Nephron (organoid): ENCODE measurements around the gene XAGE5.
"Not testable (repeated sequence)": the region's sequence is repeated elsewhere in the genome, so short reads cannot be mapped to it uniquely, and the experiment has no call there.

Experiments
- H3K27ac Mint-ChIP-seq, 3 experiments: 2 replicates each; pipeline ENCODE4 v1.8.0; 2020; ENCODE audit warnings: mixed read lengths in 3 of 3, mild to moderate bottlenecking in 2 of 3, moderate library complexity in 1 of 3
- H3K27me3 Mint-ChIP-seq: 2 replicates; pipeline ENCODE4 v1.8.0; 2021; ENCODE audit warnings: low read depth, mild to moderate bottlenecking, moderate library complexity, mixed read lengths
- H3K36me3 Mint-ChIP-seq: 2 replicates; pipeline ENCODE4 v1.8.0; 2020; ENCODE audit warnings: low read depth, mixed read lengths
- H3K4me1 Mint-ChIP-seq: 2 replicates; pipeline ENCODE4 v1.8.0; 2020; ENCODE audit warnings: mixed read lengths
- H3K4me3 Mint-ChIP-seq, 3 experiments: 2 replicates each; pipeline ENCODE4 v1.8.0; 2020; ENCODE audit warnings: mild to moderate bottlenecking in 3 of 3, mixed read lengths in 3 of 3, moderate library complexity in 2 of 3
- H3K9me3 Mint-ChIP-seq: 2 replicates; pipeline ENCODE4 v1.8.0; 2020; ENCODE audit warnings: mixed read lengths
- TF ChIP-seq, protein P1 (sequence below), 3 experiments: fragments of 200-600 bp; sonication (generic); IDR thresholded peaks; one replicate each; pipeline ENCODE4 v1.5.0; 2021; ENCODE audit warnings: antibody characterized with exemption in 3 of 3; ENCODE audit not compliant: unreplicated experiment in 3 of 3

The XAGE5 gene

DNA sequence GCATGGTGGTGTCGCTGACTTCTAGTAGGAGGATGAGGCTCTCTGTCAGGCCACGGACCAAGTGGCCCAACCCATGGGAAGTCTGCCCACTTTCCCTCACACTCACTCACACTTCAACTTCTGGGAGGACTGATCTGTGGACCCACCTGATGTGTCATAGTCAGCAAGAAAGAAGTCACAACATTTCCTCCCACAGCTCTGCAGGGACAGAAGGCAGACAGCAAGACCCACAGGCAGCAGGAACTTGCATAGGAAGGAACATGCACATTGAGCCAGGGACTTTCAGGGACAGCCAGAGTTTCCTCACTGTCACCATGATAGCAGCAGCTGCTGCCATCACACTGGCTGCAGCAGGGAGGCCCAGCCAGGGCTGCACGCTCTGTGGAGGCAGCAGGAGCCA is 19.5 kb downstream of the XAGE5 start:
- Mint-ChIP-seq H3K4me3 (no peak overlapping the region), H3K27me3 (peaks cover 5% of the 10 kb centered on the region)
- TF ChIP-seq, protein P1, sequence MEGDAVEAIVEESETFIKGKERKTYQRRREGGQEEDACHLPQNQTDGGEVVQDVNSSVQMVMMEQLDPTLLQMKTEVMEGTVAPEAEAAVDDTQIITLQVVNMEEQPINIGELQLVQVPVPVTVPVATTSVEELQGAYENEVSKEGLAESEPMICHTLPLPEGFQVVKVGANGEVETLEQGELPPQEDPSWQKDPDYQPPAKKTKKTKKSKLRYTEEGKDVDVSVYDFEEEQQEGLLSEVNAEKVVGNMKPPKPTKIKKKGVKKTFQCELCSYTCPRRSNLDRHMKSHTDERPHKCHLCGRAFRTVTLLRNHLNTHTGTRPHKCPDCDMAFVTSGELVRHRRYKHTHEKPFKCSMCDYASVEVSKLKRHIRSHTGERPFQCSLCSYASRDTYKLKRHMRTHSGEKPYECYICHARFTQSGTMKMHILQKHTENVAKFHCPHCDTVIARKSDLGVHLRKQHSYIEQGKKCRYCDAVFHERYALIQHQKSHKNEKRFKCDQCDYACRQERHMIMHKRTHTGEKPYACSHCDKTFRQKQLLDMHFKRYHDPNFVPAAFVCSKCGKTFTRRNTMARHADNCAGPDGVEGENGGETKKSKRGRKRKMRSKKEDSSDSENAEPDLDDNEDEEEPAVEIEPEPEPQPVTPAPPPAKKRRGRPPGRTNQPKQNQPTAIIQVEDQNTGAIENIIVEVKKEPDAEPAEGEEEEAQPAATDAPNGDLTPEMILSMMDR (IDR thresholded peaks at IDR 0.05; ENCODE audit: unreplicated experiment in 3 of 3) = no peak

DNA sequence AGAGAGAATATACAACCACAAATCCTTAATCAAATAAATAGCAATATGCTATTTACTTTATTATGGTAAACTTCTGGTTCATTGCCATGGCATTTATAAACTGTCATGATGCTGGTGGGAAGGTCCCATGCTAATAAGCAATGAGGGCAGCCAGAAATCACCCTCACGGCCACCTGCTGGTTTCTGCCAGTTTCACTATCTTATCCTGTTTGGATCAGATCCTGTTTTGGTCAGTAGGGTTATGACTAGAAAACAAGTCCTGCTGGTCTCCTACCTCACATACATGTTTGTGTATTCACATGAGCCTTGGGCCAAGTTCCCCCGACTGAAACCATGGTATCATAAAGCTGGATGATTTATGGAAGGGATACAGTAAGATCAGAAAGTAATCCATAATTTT is 28.1 kb downstream of the XAGE5 start:
- Mint-ChIP-seq H3K4me3 (no peak overlapping the region), H3K36me3 (no peaks in the 10 kb centered on the region), H3K4me1 (no peaks in the 10 kb centered on the region), H3K27ac (no peak overlapping the region), H3K9me3 (peaks cover 2% of the 10 kb centered on the region), H3K27me3 (peaks cover 5% of the 10 kb centered on the region)
- TF ChIP-seq, protein P1 (IDR thresholded peaks at IDR 0.05; ENCODE audit: unreplicated experiment in 3 of 3) = no peak

More for the DNA sequence above, 19.5 kb downstream of the XAGE5 start:
- H3K4me1 Mint-ChIP-seq = no peaks in the 10 kb centered on the region
- peaks cover 29% of the 10 kb centered on the region for H3K9me3 Mint-ChIP-seq
- H3K27ac Mint-ChIP-seq = no peak overlapping the region
- no peaks in the 10 kb centered on the region for H3K36me3 Mint-ChIP-seq

DNA sequence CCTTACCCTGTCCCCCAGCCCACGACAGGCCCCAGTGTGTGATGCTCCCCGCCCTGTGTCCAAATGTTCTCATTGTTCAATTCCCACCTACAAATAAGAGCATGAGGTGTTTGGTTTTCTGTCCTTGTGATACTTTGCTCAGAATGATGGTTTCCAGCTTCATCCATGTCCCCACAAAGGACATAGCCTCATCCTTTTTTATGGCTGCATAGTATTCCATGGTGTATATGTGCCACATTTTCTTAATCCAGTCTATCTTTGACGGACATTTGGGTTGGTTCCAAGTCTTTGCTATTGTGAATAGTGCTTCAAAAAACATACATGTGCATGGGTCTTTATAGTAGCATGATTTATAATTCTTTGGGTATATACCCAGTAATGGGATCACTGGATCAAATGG is 32.5 kb downstream of the XAGE5 start:
- not testable (repeated sequence) for H3K4me1 Mint-ChIP-seq, H3K36me3 Mint-ChIP-seq, H3K27me3 Mint-ChIP-seq, H3K4me3 Mint-ChIP-seq, H3K27ac Mint-ChIP-seq
- H3K9me3 Mint-ChIP-seq = peaks cover 18% of the 10 kb centered on the region

DNA sequence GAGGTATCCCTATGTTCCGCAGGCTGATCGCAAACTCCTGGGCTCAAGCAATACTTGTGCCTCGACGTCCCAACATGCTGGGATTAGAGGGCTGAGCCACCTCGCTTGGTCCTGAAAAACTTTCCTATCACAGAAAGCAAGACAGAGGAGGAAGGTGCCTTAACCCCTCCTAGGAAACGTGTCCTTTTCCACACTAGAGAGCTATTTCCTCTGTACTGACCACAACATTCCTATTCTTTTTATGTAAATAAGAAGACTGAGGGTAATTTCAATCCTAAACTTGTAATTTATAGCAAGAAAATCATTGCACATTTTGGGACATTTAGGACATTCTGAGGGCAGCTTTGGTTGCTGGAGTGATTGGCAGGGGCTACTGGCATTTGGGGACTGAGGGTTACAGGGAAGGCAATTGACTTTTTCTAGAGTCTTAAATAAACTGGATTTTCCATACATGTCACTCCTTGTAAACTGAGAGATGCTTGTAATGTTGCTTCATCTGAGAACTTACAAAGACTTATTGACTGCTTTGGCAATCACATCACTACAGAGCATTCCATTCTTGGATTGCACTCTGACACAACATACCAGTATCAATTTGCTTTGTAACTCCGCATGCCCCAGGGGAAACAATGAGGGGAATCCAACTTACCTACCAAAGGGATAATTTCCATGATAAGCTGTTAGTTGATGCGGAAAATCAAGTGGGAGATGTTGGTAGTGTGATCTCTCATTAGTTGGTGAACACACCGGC is 41.2 kb downstream of the XAGE5 start:
- TF ChIP-seq, protein P1 (IDR thresholded peaks at IDR 0.05; ENCODE audit: unreplicated experiment in 3 of 3) = no peak
- H3K36me3 Mint-ChIP-seq = no peaks in the 10 kb centered on the region
- H3K9me3 Mint-ChIP-seq = peaks cover 10% of the 10 kb centered on the region
- no peaks in the 10 kb centered on the region for H3K4me1 Mint-ChIP-seq
- no peak overlapping the region for H3K27ac Mint-ChIP-seq
- peaks cover 20% of the 10 kb centered on the region for H3K27me3 Mint-ChIP-seq
- H3K4me3 Mint-ChIP-seq = no peak overlapping the region

DNA sequence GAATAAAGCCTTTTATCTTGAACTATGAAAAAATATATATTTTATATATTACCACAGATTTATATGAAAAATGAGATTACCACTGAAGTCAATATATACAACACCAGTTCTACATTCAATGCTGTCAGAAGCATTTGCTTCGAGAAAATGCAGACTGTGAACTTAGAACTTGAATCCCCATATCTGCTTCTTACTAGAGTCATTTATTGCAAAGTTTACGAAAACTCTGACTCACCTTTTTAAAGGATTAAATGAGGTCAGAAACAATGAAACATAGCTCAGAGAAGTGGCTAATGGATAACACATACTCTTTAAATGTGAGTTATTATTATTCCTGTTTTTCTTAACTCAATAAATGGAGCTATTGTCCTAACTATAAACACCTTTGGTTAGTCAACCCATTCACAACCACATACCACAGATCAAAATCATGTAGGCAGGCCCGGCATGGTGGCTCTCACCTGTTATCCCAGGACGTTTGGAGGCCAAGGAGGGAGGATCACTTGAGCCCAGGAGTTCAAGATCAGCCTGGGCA is 46.0 kb downstream of the XAGE5 start:
- H3K9me3 Mint-ChIP-seq, H3K4me3 Mint-ChIP-seq, H3K4me1 Mint-ChIP-seq, H3K27ac Mint-ChIP-seq, H3K36me3 Mint-ChIP-seq: not testable (repeated sequence)
- H3K27me3 Mint-ChIP-seq = peaks cover 13% of the 10 kb centered on the region

DNA sequence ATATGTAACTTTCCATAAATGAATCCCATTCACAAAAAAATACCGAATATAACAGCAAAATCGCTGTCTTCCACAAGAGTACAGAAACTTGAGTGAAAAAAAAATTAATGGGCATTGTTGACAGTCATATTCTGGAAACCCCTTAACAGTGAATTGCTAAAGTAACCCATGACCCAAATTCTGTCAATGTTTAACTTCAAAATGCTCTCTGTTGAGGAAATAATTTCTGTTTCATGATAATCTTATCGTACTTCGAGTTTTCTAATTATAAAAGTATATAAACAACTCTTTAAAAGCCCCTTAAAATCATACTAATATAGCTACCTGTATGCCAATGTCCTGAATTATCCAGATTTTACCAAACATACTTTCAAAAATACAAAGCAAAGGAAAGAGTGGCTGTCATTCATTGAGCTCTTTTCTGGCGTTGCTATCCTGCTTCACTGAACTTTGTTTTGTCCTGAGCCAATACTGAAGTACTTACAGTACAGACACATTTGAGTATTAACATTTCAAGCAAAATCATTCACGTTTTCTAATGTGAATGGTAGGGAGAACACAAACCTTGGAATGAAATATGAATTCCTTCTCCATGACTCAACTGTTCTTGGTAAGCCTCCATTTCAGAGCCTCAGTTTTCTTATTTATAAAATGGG is 54.4 kb downstream of the XAGE5 start:
- H3K9me3 Mint-ChIP-seq = no peaks in the 10 kb centered on the region
- H3K4me1 Mint-ChIP-seq = no peaks in the 10 kb centered on the region
- peaks cover 4% of the 10 kb centered on the region for H3K27me3 Mint-ChIP-seq
- TF ChIP-seq, protein P1 (IDR thresholded peaks at IDR 0.05; ENCODE audit: unreplicated experiment in 3 of 3) = no peak
- peak overlapping the region; percentile 59 to 71 (median 68) for H3K27ac Mint-ChIP-seq
- H3K4me3 Mint-ChIP-seq = no peak overlapping the region
- H3K36me3 Mint-ChIP-seq = no peaks in the 10 kb centered on the region
